NCI-H2227 (cell line): ENCODE measurements around the gene TRIOBP.
A peak's percentile ranks its signal among the peaks of the same experiment; 100 is the strongest.

Source experiments
- DNase-seq: peaks from one replicate; lab custom pipeline; 2025; ENCODE audit not compliant: unreplicated experiment; lab: John Stamatoyannopoulos, UW

The TRIOBP gene

DNA sequence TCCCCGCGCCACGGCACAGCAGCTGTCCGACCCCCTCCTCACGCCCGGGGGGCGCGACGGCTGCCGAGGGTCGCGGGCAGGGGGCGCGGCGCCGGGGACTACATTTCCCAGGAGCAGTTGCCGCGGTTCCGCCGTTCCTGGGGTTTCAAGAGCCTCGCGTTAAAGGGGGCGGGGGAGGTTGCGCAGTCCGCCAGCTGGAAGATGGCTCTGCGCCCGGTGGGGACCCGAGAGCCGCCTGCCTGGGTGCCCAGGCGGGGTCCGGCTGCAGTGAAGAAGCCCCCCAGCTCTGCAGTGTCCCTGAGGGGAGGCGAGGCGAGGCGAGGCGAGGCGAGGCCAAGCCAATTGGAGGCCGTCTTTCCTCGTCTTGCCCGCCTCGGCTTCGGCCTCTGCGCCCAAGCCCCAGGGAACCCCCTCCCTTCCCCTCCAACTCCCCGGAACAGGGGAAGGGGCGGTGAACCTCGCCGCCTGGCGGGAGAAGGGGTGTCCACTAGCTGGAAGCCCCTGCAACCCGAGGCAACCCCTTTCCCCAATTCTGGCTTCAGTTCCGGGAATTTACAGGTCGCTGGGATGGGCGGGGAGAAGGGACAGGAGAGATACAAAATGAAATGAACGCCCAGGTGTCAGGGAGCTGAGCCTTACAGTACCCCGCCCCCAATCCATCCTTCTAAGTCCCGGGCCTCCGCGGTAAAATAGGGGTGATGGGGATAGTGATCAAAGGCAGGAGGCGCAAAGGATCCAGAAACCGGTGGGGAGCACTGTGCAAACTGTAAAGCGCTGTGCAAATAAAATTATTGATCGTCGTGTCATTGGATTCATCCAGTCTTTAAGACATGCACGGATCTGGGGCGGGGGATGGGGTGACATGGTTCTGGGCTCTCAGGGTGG lies 105.7 kb downstream of the TRIOBP start:
- DNase-seq: peak; percentile 80

GRCh38 chr22:37803195-37803638 lies 106.4 kb downstream of the TRIOBP start:
- peak; percentile 39 for DNase-seq

- peak; percentile 39 for DNase-seq
These were observed 106.9 kb downstream of the TRIOBP start for GRCh38 chr22:37803639-37804351.

DNA sequence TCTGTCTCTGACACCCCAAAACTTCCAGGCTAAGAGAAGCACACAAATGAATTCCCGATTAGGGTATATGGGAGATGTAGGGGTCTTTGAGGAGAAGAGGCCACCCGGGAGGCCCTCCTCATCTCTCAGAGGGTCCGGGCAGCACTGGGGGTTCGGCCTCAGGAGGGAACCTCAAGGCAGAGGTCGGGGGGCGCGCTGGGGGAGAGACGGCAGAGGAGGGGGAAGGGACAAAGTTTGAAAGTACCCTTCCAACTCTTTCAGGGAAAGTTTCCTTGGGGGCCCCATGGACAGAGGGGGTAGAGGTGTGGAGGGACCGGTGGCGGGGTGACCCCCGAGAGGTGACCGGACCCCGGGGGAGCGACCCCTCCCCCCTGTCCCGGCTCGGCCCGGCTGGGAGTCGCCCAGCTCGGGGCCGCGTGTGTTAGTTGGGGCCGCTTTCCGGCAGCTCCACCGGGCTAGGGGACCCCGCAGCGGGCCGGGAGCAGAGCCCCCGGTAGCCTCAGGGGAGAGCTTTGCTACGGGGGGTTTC lies 107.6 kb downstream of the TRIOBP start:
- DNase-seq: peak; percentile 13

- peak; percentile 85 for DNase-seq
These were observed 108.3 kb downstream of the TRIOBP start for GRCh38 chr22:37804881-37805809.

DNA sequence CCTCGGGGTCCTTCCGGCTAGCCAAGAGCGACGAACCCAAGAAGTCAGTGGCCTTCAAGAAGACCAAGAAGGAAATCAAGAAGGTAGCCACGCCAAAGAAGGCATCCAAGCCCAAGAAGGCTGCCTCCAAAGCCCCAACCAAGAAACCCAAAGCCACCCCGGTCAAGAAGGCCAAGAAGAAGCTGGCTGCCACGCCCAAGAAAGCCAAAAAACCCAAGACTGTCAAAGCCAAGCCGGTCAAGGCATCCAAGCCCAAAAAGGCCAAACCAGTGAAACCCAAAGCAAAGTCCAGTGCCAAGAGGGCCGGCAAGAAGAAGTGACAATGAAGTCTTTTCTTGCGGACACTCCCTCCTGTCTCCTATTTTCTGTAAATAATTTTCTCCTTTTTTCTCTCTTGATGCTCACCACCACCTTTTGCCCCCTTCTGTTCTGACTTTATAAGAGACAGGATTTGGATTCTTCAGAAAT lies 109.0 kb downstream of the TRIOBP start:
- DNase-seq: no peak

DNA sequence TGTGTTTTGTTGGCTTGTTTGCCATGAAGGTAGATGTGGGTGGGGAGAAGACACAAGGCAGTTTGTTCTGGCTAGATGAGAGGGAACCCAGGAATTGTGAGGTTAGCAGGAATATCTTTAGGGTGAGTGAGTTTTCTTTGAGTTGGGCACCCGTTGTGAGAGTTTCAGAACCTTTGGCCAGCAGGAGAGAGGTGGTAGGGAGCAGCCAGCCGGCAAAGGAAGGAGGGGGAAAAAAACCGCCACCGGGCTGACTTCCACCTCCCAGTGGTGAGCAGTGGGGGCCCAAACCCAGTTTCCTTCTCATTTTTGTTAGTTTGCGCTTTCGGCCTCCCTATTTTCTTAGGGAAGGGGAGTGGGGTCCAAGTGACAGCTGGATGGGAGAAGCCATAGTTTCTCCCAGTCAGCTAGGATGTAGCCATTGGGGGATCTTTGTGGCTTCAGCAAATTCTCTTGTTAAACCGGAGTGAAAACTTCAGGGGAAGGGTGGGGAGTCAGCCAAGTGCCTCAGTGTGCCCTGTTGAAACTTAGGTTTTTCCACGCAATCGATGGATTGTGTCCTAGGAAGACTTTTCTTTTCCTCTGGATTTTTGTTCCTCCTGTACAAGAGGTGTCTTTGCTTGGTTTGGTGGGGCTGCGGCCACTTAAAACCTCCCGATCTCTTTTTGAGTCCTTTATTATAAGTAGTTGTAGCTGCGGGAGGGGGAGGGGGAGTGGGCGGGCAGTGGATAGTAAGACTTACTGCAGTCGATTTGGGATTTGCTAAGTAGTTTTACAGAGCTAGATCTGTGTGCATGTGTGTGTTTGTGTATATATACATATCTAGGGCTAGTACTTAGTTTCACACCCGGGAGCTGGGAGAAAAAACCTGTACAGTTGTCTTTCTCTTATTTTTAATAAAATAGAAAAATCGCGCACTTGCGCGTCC lies 109.8 kb downstream of the TRIOBP start:
- no peak for DNase-seq

- DNase-seq: peak; percentile 93
These were observed 110.8 kb downstream of the TRIOBP start, which contains the start of gene GCAT for GRCh38 chr22:37807410-37808293. Gene GCAT, plus strand, starts transcription at chr22:37807934. Its CDS starts 34 bp downstream, at chr22:37807968.

GRCh38 chr22:37808294-37808657 lies 111.4 kb downstream of the TRIOBP start:
- no peak for DNase-seq

DNA sequence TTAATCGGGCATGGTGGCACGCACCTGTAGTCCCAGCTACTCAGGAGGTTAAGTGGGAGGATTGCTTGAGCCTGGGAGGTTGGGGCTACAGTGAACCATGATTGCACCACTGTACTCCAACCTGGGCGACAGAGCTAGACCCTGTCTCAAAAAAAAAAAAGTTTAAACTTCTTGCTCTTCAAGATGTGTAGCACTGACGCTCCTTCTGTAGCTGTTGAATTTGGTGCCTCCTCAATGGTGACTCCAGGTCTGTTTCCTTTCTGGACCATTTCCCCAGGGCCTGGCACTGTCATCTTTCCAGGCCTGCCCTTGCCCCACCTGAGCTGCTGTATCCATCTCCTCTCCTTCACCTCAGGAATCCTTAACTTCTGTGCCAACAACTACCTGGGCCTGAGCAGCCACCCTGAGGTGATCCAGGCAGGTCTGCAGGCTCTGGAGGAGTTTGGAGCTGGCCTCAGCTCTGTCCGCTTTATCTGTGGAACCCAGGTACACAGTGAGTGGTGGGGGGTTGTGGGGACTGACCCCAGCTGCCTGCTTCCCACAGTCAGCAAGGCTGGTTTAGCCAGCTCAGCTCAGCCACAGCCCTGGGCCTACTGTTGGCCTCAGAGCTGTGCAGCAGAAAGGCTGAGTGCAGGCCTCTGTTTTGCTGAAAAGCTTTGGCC lies 113.0 kb downstream of the TRIOBP start:
- no peak for DNase-seq

- no peak for DNase-seq
These were observed 115.0 kb downstream of the TRIOBP start for GRCh38 chr22:37811867-37812266.

- DNase-seq: no peak
These were observed 116.2 kb downstream of the TRIOBP start for GRCh38 chr22:37812869-37813678.

GRCh38 chr22:37815593-37815992 lies 118.7 kb downstream of the TRIOBP start:
- no peak for DNase-seq

DNA sequence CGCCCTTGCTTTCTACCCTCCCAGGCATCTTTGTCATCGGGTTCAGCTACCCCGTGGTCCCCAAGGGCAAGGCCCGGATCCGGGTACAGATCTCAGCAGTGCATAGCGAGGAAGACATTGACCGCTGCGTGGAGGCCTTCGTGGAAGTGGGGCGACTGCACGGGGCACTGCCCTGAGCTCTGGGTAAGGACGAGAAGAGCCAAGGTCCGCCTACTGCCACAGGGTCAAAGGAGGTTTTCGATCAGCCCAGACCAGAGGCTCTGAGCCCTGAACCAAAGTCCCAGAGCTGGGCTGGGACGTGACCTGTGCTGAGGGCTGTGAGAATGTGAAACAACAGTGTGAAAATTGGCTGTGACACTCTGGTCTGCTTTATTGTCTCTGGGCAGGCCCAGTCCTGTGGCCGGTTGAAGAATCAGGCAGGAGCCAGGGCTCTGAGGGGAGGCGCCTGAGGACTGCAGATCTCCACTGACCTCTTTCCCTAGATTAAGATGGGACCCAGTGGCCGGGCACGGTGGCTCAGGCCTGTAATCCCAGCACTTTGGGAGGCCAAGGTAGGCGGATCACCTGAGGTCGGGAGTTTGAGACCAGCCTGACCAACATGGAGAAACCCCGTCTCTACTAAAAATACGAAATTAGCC lies 119.8 kb downstream of the TRIOBP start:
- no peak for DNase-seq

- DNase-seq: peak; percentile 80
These were observed 121.0 kb downstream of the TRIOBP start for GRCh38 chr22:37817705-37818408.
